ENCODE measurements around the gene DUSP21.

The DUSP21 gene

DNA sequence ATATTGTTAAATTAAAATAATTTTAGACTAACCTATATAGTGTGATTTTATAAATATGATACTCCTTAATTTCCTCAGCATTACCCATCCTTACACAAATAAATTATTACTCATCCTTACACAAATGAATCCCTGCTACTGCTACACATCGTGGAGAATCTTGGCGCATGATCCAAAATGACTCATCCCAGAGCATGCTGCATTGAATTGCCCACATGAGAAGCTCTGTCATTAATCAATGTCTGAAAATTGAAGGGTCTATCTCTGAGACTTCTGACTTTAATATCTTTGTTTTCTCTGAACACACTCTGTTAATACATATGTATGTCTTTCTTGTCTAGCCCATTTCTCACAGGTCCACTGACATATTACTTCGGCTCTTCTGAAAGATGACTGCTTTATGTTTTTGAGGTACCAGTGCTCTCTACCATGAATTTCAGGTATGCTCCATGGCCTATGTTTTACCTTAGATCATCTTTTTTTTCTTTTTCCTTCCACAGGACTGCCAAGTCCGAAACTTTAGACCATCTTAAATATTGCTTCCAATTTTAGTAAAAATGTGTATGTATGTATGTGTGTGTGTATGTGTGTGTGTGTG lies 15.7 kb upstream of the DUSP21 start:
- Histone ChIP-seq H4K20me1 (ENCODE audit: control insufficient read depth, insufficient read depth, low read depth, low read length) (no peaks in the 10 kb centered on the region), H3K27ac (ENCODE audit: low read depth, low read length) (no peak overlapping the region), H3K9me2 (replicated peaks; ENCODE audit: control insufficient read depth, low read length) (no peaks in the 10 kb centered on the region), H3K27me3 (ENCODE audit: control insufficient read depth, low read length) (no peaks in the 10 kb centered on the region), H3F3A (ENCODE audit: control insufficient read depth, insufficient read depth) (no peaks in the 10 kb centered on the region), H3K4me2 (ENCODE audit: low read length) (no peak overlapping the region), H3K4me1 (ENCODE audit: control insufficient read depth, low read length) (no peaks in the 10 kb centered on the region), H3K9me3 (ENCODE audit: control insufficient read depth, insufficient read depth, low read length) (no peaks in the 10 kb centered on the region), H3K79me2 (ENCODE audit: control insufficient read depth, low read length) (no peaks in the 10 kb centered on the region), H3K4me3 (ENCODE audit: low read length) (no peak overlapping the region), H3K36me3 (ENCODE audit: control insufficient read depth, low read length) (no peaks in the 10 kb centered on the region)
- TF ChIP-seq EZH2phosphoT487 (IDR thresholded peaks at IDR 0.05; ENCODE audit: borderline replicate concordance, low read length), result no peak
- TF ChIP-seq, protein P1, sequence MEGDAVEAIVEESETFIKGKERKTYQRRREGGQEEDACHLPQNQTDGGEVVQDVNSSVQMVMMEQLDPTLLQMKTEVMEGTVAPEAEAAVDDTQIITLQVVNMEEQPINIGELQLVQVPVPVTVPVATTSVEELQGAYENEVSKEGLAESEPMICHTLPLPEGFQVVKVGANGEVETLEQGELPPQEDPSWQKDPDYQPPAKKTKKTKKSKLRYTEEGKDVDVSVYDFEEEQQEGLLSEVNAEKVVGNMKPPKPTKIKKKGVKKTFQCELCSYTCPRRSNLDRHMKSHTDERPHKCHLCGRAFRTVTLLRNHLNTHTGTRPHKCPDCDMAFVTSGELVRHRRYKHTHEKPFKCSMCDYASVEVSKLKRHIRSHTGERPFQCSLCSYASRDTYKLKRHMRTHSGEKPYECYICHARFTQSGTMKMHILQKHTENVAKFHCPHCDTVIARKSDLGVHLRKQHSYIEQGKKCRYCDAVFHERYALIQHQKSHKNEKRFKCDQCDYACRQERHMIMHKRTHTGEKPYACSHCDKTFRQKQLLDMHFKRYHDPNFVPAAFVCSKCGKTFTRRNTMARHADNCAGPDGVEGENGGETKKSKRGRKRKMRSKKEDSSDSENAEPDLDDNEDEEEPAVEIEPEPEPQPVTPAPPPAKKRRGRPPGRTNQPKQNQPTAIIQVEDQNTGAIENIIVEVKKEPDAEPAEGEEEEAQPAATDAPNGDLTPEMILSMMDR (IDR thresholded peaks at IDR 0.05; ENCODE audit: low read depth, low read length, poor library complexity, severe bottlenecking), result no peak

DNA sequence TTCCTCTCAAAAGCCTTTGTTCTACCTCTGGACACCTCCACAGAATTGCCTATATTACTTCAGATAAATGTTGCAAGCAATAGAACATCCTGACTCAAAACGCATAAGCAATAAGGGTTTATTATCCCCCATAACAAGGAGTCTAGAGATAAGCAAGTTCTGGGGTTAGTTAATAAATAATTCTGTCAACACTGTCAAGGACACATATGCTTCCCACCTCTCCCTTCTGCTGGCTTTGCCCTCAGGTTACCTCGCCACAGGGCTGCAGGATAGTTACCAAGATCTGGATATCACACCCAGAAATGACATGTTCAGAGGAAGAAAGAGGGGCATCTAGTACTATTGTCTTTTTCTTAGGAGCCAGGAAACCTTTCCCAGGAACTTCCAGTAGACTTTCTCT lies 14.0 kb upstream of the DUSP21 start:
- Histone ChIP-seq H3K9me3 (ENCODE audit: control insufficient read depth, insufficient read depth, low read length) (no peaks in the 10 kb centered on the region), H3K4me1 (ENCODE audit: control insufficient read depth, low read length) (no peaks in the 10 kb centered on the region), H3K27me3 (ENCODE audit: control insufficient read depth, low read length) (no peaks in the 10 kb centered on the region), H4K20me1 (ENCODE audit: control insufficient read depth, insufficient read depth, low read depth, low read length) (no peaks in the 10 kb centered on the region), H3K36me3 (ENCODE audit: control insufficient read depth, low read length) (no peaks in the 10 kb centered on the region), H3K4me3 (ENCODE audit: low read length) (no peak overlapping the region), H3K4me2 (ENCODE audit: low read length) (no peak overlapping the region), H3K27ac (ENCODE audit: low read depth, low read length) (no peak overlapping the region), H3K9me2 (replicated peaks; ENCODE audit: control insufficient read depth, low read length) (no peaks in the 10 kb centered on the region), H3K79me2 (ENCODE audit: control insufficient read depth, low read length) (no peaks in the 10 kb centered on the region), H3F3A (ENCODE audit: control insufficient read depth, insufficient read depth) (no peaks in the 10 kb centered on the region)
- TF ChIP-seq, protein P1 (IDR thresholded peaks at IDR 0.05; ENCODE audit: low read depth, low read length, poor library complexity, severe bottlenecking), result no peak

DNA sequence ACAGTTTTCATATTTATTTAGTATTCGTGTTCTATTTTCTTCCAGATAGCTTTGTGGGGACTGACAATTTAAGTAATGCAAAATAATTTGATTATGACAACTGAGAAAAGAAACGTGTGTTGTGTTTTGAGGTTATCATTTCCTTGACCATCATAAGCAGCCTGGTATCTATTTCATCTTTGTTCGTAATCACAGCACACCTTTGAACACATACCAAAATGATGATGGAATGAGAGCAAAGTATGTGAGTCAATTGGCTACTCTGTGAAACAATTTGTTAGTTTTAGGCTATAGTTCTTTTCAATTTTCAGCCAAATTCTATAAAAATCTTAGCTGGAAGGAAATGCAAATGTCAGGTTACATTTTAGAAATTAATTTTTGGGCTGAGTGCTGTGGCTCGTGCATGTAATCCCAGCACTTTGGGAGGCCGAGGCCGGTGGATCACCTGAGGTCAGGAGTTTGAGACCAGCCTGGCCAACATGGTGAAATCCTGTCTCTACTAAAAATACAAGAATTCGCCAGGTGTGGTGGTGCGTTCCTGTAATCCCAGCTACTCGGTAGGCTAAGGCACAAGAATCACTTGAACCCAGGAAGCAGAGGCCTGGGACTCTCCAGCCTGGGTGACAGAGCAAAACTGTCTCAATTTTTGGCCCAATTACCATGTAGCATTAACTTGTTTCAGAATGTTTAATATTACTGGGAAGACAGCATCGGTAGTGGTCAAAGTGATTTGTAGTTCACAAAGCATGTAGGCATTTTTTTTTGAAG lies 1.1 kb upstream of the DUSP21 start:
- Histone ChIP-seq H3K4me2 (ENCODE audit: low read length) (no peak overlapping the region), H3K27ac (ENCODE audit: low read depth, low read length) (no peak overlapping the region), H3K9me2 (replicated peaks; ENCODE audit: control insufficient read depth, low read length) (no peaks in the 10 kb centered on the region), H3K79me2 (ENCODE audit: control insufficient read depth, low read length) (no peaks in the 10 kb centered on the region), H3F3A (ENCODE audit: control insufficient read depth, insufficient read depth) (no peaks in the 10 kb centered on the region), H3K36me3 (ENCODE audit: control insufficient read depth, low read length) (no peaks in the 10 kb centered on the region), H3K27me3 (ENCODE audit: control insufficient read depth, low read length) (no peaks in the 10 kb centered on the region), H4K20me1 (ENCODE audit: control insufficient read depth, insufficient read depth, low read depth, low read length) (no peaks in the 10 kb centered on the region), H3K9me3 (ENCODE audit: control insufficient read depth, insufficient read depth, low read length) (no peaks in the 10 kb centered on the region), H3K4me1 (ENCODE audit: control insufficient read depth, low read length) (no peaks in the 10 kb centered on the region), H3K4me3 (ENCODE audit: low read length) (no peak overlapping the region)
- TF ChIP-seq EZH2phosphoT487 (IDR thresholded peaks at IDR 0.05; ENCODE audit: borderline replicate concordance, low read length), result no peak

DNA sequence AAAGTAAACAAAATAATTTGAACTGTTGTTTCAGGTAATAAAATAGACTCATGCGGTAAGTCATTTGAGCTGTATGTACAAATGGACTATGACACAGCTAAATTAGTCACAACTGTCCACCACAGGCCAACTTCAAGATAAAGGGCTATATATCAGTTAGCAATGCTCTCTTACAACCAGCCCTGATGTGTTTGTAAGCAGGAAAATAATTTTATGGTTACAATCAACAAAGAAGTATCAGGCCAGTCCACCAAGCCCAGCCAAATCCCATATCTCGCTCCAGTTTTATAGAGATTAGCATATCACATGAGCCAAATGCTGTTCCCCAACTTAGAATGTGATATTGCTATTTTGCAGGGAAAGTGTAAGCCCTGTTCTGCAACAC lies 511 bp upstream of the DUSP21 start:
- Histone ChIP-seq H3K4me1 (ENCODE audit: control insufficient read depth, low read length) (no peaks in the 10 kb centered on the region), H3K4me2 (ENCODE audit: low read length) (no peak overlapping the region), H3K4me3 (ENCODE audit: low read length) (no peak overlapping the region), H3K9me3 (ENCODE audit: control insufficient read depth, insufficient read depth, low read length) (no peaks in the 10 kb centered on the region), H3K27ac (ENCODE audit: low read depth, low read length) (no peak overlapping the region), H4K20me1 (ENCODE audit: control insufficient read depth, insufficient read depth, low read depth, low read length) (no peaks in the 10 kb centered on the region), H3K79me2 (ENCODE audit: control insufficient read depth, low read length) (no peaks in the 10 kb centered on the region), H3F3A (ENCODE audit: control insufficient read depth, insufficient read depth) (no peaks in the 10 kb centered on the region), H3K27me3 (ENCODE audit: control insufficient read depth, low read length) (no peaks in the 10 kb centered on the region), H3K36me3 (ENCODE audit: control insufficient read depth, low read length) (no peaks in the 10 kb centered on the region), H3K9me2 (replicated peaks; ENCODE audit: control insufficient read depth, low read length) (no peaks in the 10 kb centered on the region)
- TF ChIP-seq, protein P1 (IDR thresholded peaks at IDR 0.05; ENCODE audit: low read depth, low read length, poor library complexity, severe bottlenecking), result no peak
- no peak for TF ChIP-seq EZH2phosphoT487 (IDR thresholded peaks at IDR 0.05; ENCODE audit: borderline replicate concordance, low read length)

Measured in DOHH2 (cell line).